Measurements from ENCODE around the gene SLC12A2.

DNA sequence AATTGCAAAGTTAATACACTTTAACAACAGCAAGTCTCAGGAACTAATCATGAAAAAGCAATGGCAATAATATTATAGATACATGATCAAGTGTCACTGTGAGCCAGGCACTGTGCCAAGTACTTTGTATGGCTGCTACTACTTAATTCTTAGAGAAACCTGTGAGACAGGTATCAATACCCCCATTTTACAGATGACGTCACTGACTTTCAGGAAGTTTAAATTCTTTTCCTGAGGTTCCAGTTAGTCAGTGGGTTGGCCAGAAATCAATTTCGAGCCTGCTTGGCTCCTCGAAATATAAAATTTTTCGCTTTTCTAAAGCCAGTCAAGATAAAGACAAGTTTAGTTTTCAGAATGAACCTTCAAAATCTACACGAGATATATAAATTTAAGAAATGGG lies 130.3 kb downstream of the SLC12A2 start:
- TF ChIP-seq CTCF (IDR thresholded peaks at IDR 0.05) (no peak), SIN3A (IDR thresholded peaks at IDR 0.05; ENCODE audit: borderline replicate concordance, insufficient read depth, low read depth, low read length) (no peak), POLR2AphosphoS5 (IDR thresholded peaks at IDR 0.05; ENCODE audit: low read depth, low read length) (no peak)

Data from Panc1 (cell line).